B cell (primary cell): Measurements from ENCODE around the gene ADCY10. TPM values are rescaled to one million over a fixed set of nuclear protein-coding genes. Genes with fewer than 3 reads are reported as not detected.

ENCODE experiments used
- ATAC-seq: fragments of 200-7000 bp; cut with Tn5 transposase; one replicate; pipeline ENCODE4 v1.10.0; 2021; ENCODE audit warnings: low read depth, mild to moderate bottlenecking, moderate number of reproducible peaks, moderate library complexity
- CTCF ChIA-PET: fragments of 350-600 bp; sonication (Branson Sonifier 250); formaldehyde crosslinking; loops from one replicate; lab custom pipeline; 2021; ENCODE audit warnings: antibody characterized with exemption, inconsistent platforms; lab: Charles Lee
- POLR2A ChIA-PET: fragments of 350-600 bp; sonication (Branson Sonifier 250); formaldehyde crosslinking; loops from one replicate; lab custom pipeline; 2021; ENCODE audit warnings: antibody characterized with exemption; lab: Charles Lee
- DNase-seq: peaks from one replicate; pipeline ENCODE4 v3.0.0; 2013
- H2AFZ ChIP-seq: 2 replicates; pipeline ENCODE4 v1.6.1; 2012; ENCODE audit warnings: mild to moderate bottlenecking, low read depth, low read length; ENCODE audit not compliant: insufficient read depth, poor library complexity, severe bottlenecking
- H3K27ac ChIP-seq, 2 donors: 1 replicate in 1 of 2; 2 replicates in 1 of 2; pipeline ENCODE4 v1.5.1; 2012 to 2013; ENCODE audit warnings: low read length in 2 of 2, mild to moderate bottlenecking in 2 of 2, moderate library complexity in 1 of 2
- H3K27me3 ChIP-seq, 4 experiments: fragments of 200-600 bp in 1 of 4; sonication (generic) in 1 of 4; replicated peaks in 1 of 4; 1 replicate in 2 of 4; 2 replicates in 2 of 4; pipeline versions ENCODE4 v1.6.1 to v1.7.0; 2013 to 2016; ENCODE audit warnings: low read length in 3 of 4, mild to moderate bottlenecking in 2 of 4, mixed read lengths in 1 of 4, moderate library complexity in 1 of 4; ENCODE audit not compliant: insufficient read depth in 4 of 4, control insufficient read depth in 3 of 4; ENCODE audit errors: control extremely low read depth in 1 of 4
- H3K36me3 ChIP-seq, 2 experiments: replicated peaks in 1 of 2; 1 replicate in 1 of 2; 2 replicates in 1 of 2; pipeline versions ENCODE4 v1.6.1 to v1.7.1; 2013; ENCODE audit warnings: low read length in 1 of 2; ENCODE audit not compliant: insufficient read depth in 2 of 2, control insufficient read depth in 1 of 2; ENCODE audit errors: control extremely low read depth in 1 of 2, extremely low read depth in 1 of 2
- H3K4me1 ChIP-seq, 2 donors: fragments of 200-600 bp in 1 of 2; sonication (generic) in 1 of 2; 1 replicate in 1 of 2; 2 replicates in 1 of 2; pipeline versions ENCODE4 v1.5.1 to v1.6.1; 2013 to 2017; ENCODE audit warnings: low read length in 2 of 2; ENCODE audit not compliant: control insufficient read depth in 2 of 2, insufficient read depth in 2 of 2
- H3K4me2 ChIP-seq: replicated peaks from 2 replicates; pipeline ENCODE3; 2012; ENCODE audit warnings: mild to moderate bottlenecking, low read depth, low read length; ENCODE audit not compliant: poor library complexity, severe bottlenecking
- H3K4me3 ChIP-seq, 5 experiments: fragments of 200-600 bp in 1 of 5; sonication (generic) in 1 of 5; 1 replicate in 3 of 5; 2 replicates in 2 of 5; pipeline versions ENCODE4 v1.5.1 to v1.7.0; 2011 to 2016; ENCODE audit warnings: low read length in 4 of 5, mild to moderate bottlenecking in 4 of 5, low read depth in 2 of 5, control low read depth in 1 of 5, moderate library complexity in 1 of 5; ENCODE audit not compliant: insufficient read depth in 1 of 5; ENCODE audit errors: control extremely low read depth in 1 of 5, extremely low read depth in 1 of 5
- H3K79me2 ChIP-seq: fragments of 200-600 bp; sonication (generic); one replicate; pipeline ENCODE4 v1.6.0; 2016; ENCODE audit warnings: low read length; ENCODE audit not compliant: control insufficient read depth, insufficient read depth
- H3K9ac ChIP-seq: fragments of 200-600 bp; sonication (generic); 2 replicates; pipeline ENCODE4 v1.6.1; 2017; ENCODE audit warnings: mild to moderate bottlenecking, low read length, moderate library complexity
- H3K9me3 ChIP-seq, 3 donors: one replicate each; pipeline versions ENCODE4 v1.6.1 to v1.7.1; 2013; ENCODE audit warnings: low read length in 2 of 3; ENCODE audit not compliant: control insufficient read depth in 2 of 3, insufficient read depth in 1 of 3; ENCODE audit errors: control extremely low read depth in 1 of 3
- H4K20me1 ChIP-seq: 2 replicates; pipeline ENCODE4 v1.6.0; 2012; ENCODE audit warnings: mild to moderate bottlenecking, low read length; ENCODE audit not compliant: insufficient read depth, control insufficient read depth, poor library complexity, severe bottlenecking
- H3K27ac Mint-ChIP-seq: one replicate; pipeline ENCODE4 v1.8.0; 2021; ENCODE audit warnings: mixed read lengths
- H3K27me3 Mint-ChIP-seq: one replicate; pipeline ENCODE4 v1.8.0; 2021; ENCODE audit warnings: mixed read lengths
- H3K4me1 Mint-ChIP-seq: one replicate; pipeline ENCODE4 v1.8.0; 2021; ENCODE audit warnings: mixed read lengths
- H3K4me3 Mint-ChIP-seq: one replicate; pipeline ENCODE4 v1.8.0; 2021; ENCODE audit warnings: mixed read lengths
- H3K9me3 Mint-ChIP-seq: one replicate; pipeline ENCODE4 v1.8.0; 2022; ENCODE audit warnings: mixed read lengths; ENCODE audit not compliant: insufficient read depth
- EZH2 ChIP-seq: IDR thresholded peaks from 2 replicates; pipeline ENCODE4 v1.6.1; 2012; ENCODE audit warnings: borderline replicate concordance, low read depth, mild to moderate bottlenecking, moderate library complexity, low read length; ENCODE audit not compliant: insufficient read depth, poor library complexity, severe bottlenecking
- WGBS: methylation state at CpG from one replicate; pipeline ENCODE4 v1.1.5; 2013; ENCODE audit warnings: missing lambda C conversion rate; ENCODE audit not compliant: insufficient coverage; 5-methylcytosine and 5-hydroxymethylcytosine counted together
- intact Hi-C: fragments of 100-400 bp; cut with micrococcal nuclease; formaldehyde crosslinking; loops from one replicate; pipeline ENCODE4 v1.10.0; 2022
- polyA plus RNA-seq: library from polyadenylated mRNA; depleted of rRNA; stranded (reverse); fragments of >200 nt; gene quantifications from 2 replicates; pipeline ENCODE4 v1.2.3, GENCODE V29; 2012
- total RNA-seq, 2 donors: library from RNA; stranded (reverse); fragments of 120-200 nt in 1 of 2; gene quantifications; 1 replicate in 1 of 2; 2 replicates in 1 of 2; pipeline versions ENCODE4 v1.2.3 to v1.2.4, GENCODE V29; 2013 to 2022
- TF ChIP-seq, protein P1 (sequence below): fragments of 200-600 bp; IDR thresholded peaks from one replicate; pipeline ENCODE4 v1.8.0; 2022; ENCODE audit warnings: antibody characterized with exemption, mild to moderate bottlenecking

ADCY10 gene
- total and polyA plus RNA-seq, 2 donors (not counting 1 experiment from before 2014, with no cell fraction given), result 0.15 TPM; not detected in 1

DNA sequence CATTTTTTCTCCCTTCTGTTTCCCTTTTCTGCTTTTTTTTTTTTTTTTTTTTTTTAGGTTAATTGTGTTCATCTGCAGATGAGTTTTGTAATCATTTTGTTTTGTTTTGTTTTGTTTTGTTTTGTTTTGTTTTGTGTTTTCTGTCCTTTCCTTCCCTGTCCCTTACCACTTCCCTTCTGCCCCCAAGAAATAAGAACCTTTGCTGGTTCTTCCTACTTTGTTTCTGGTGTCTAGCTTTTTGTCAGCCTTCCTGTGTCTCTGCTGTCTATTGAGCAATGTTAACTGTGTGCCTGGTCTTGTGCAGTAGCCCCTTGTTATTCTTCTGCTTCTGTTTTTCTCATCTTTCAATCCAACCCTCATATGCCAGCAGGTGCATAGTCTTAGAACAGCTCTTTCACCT, 146.2 kb downstream of the ADCY10 start:
- Histone ChIP-seq H3K4me1 (no peaks in the 10 kb centered on the region), H3K4me3 (no peak overlapping the region), H3K9me3 (no peaks in the 10 kb centered on the region), H3K79me2 (peaks cover 14% of the 10 kb centered on the region), H3K9ac (no peak overlapping the region), H3K27me3 (no peaks in the 10 kb centered on the region), H4K20me1 (no peaks in the 10 kb centered on the region), H3K36me3 (peaks cover 9 to 24% of the 10 kb centered on the region in 2 experiments), H2AFZ (no peak overlapping the region), H3K4me2 (no peak overlapping the region), H3K27ac (no peak overlapping the region)
- POLR2A ChIA-PET, result no interaction called here
- Mint-ChIP-seq H3K4me1 (peaks cover 1% of the 10 kb centered on the region), H3K27me3 (no peaks in the 10 kb centered on the region), H3K4me3 (no peak overlapping the region), H3K27ac (no peak overlapping the region), H3K9me3 (no peaks in the 10 kb centered on the region)
- intact Hi-C loops, result no loop called here
- ATAC-seq (no peak), DNase-seq (no peak)
- CTCF ChIA-PET, result no interaction called here
- TF ChIP-seq, protein P1, sequence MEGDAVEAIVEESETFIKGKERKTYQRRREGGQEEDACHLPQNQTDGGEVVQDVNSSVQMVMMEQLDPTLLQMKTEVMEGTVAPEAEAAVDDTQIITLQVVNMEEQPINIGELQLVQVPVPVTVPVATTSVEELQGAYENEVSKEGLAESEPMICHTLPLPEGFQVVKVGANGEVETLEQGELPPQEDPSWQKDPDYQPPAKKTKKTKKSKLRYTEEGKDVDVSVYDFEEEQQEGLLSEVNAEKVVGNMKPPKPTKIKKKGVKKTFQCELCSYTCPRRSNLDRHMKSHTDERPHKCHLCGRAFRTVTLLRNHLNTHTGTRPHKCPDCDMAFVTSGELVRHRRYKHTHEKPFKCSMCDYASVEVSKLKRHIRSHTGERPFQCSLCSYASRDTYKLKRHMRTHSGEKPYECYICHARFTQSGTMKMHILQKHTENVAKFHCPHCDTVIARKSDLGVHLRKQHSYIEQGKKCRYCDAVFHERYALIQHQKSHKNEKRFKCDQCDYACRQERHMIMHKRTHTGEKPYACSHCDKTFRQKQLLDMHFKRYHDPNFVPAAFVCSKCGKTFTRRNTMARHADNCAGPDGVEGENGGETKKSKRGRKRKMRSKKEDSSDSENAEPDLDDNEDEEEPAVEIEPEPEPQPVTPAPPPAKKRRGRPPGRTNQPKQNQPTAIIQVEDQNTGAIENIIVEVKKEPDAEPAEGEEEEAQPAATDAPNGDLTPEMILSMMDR, result no peak
- no peak for TF ChIP-seq EZH2

DNA sequence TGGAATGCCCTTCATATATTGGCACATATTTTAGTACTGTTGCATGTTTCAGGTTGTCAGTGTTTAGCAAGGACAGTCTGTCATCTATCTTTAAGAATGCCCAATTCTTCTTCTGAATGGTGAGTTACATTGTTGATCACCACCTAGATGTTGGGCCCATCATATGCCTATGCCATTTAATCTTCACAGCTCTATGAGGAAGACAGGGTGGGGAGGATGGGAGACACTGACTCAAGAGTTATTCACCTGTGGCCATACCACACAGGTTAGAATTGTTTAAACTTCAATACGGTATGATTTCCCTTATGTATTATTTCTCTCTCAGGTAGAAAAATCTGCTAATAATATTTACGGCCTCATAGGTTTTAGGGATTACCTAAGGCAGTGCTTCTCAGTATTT, 147.4 kb downstream of the ADCY10 start:
- H3K9me3 ChIP-seq, result no peaks in the 10 kb centered on the region
- no peak overlapping the region for H3K4me3 Mint-ChIP-seq
- peaks cover 5% of the 10 kb centered on the region for H3K4me1 Mint-ChIP-seq
- WGBS, result no CpG with 5 or more reads among the region's 2 CpGs
- POLR2A ChIA-PET, result no interaction called here
- no peak for TF ChIP-seq EZH2
- TF ChIP-seq, protein P1, result no peak
- H3K27ac Mint-ChIP-seq, result no peak overlapping the region
- CTCF ChIA-PET, result no interaction called here
- no peaks in the 10 kb centered on the region for H3K27me3 ChIP-seq
- no peaks in the 10 kb centered on the region for H4K20me1 ChIP-seq
- no peak for DNase-seq
- H3K79me2 ChIP-seq, result peaks cover 20% of the 10 kb centered on the region
- peaks cover 0 to under 1% of the 10 kb centered on the region in 2 donors for H3K4me1 ChIP-seq
- H3K36me3 ChIP-seq, result peaks cover 9 to 17% of the 10 kb centered on the region in 2 experiments
- H3K4me2 ChIP-seq, result no peak overlapping the region
- ATAC-seq, result no peak
- no peaks in the 10 kb centered on the region for H3K27me3 Mint-ChIP-seq
- H3K9ac ChIP-seq, result no peak overlapping the region
- H3K4me3 ChIP-seq, result no peak overlapping the region
- no peaks in the 10 kb centered on the region for H3K9me3 Mint-ChIP-seq
- no peak overlapping the region for H2AFZ ChIP-seq
- no peak overlapping the region for H3K27ac ChIP-seq
- intact Hi-C loops, result no loop called here
